Testis (tissue), 2 donors: ENCODE results near the gene ADAMTS18.

Experiments
- CTCF ChIP-seq, 3 experiments: fragments of 450-650 bp in 2 of 3; fragments of 200-600 bp in 1 of 3; sonication (generic) in 1 of 3; IDR thresholded peaks; one replicate each; pipeline ENCODE4 v1.5.1; 2016 to 2019; ENCODE audit warnings: antibody characterized with exemption in 3 of 3, mild to moderate bottlenecking in 2 of 3, moderate library complexity in 1 of 3
- POLR2A ChIP-seq: fragments of 450-650 bp; IDR thresholded peaks from one replicate; pipeline ENCODE4 v1.6.1; 2017; ENCODE audit warnings: antibody characterized with exemption, mild to moderate bottlenecking, moderate library complexity

- TF ChIP-seq CTCF (IDR thresholded peaks at IDR 0.05) = no peak
- TF ChIP-seq POLR2A = no peak
Observed at GRCh38 chr16:77432264-77432663, 2.6 kb downstream of the ADAMTS18 start.
